ENCODE measurements around the gene RIC8A. TPM values are rescaled to one million over a fixed set of nuclear protein-coding genes. Genes with fewer than 3 reads are reported as not detected.

Gene RIC8A
- total and polyA plus RNA-seq, 10 of the 15 experiments (the other 5 are each of a cell fraction or from before 2014, with no cell fraction given): 10.4 to 157 (median 81.4) TPM

DNA sequence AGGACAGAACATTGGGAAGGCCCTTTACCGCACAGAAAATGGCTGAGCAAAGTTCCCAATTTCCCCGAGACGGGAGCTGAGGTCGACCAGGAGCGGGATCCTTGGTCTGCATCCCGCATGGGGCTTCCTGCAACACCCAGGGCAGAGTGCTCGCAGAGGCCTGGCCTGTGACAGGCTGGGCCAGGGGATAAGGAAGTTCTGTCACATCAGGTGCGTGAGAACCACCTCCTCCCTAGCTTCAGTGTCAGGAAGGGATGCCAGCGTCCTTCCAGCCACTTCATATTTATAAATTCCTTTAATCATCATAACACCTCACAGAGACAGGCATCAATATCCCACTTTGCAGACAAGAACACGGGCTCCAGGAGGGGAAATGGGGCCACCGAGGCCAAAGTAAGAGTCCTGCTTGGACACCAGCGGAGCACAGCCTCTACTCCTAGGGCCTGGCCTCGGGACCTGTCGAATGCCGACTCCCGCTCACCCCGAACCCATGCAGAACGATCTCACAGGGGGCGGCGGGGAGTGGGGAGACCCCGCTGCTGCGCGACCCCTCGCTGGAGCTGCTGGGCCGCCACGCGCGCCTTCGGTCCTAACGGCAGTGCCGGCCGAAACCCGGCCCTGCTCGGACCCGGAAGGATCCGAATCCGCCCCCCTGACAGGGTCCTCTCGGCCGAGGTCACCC, 841 bp upstream of the RIC8A start:
- intact Hi-C loops (cut with micrococcal nuclease; ENCODE audit: unreplicated experiment): loop anchor here (1.0 to 10.0 kb wide), 5 partner anchors 30 to 238 kb away; partner anchors contain the start of genes ANO9, IFITM2, PSMD13 and SIRT3
- POLR2A ChIA-PET: interaction anchor here (0.8 to 2.5 kb wide), 17 partner anchors 10 to 329 kb away, joined by 3 to 27 read pairs (median 6); partner anchors contain the start of genes PSMD13, RNH1 and SIRT3
- in situ Hi-C loops (cut with MboI): loop anchor here (5.0 to 10.0 kb wide), 2 partner anchors 158 to 301 kb away; partner anchors contain the start of genes B4GALNT4 and RNH1
- Histone ChIP-seq H3K9ac (ENCODE audit: control insufficient read depth, insufficient read depth, low read length) (peak overlapping the region; percentile 97), H3K27me3 (replicated peaks in 1 of 2; ENCODE audit: control insufficient read depth in 2 of 2, insufficient read depth in 2 of 2, low read length in 1 of 2) (no peaks in the 10 kb centered on the region), H3K27ac (ENCODE audit: control insufficient read depth, insufficient read depth) (peak overlapping the region; percentile 97), H2AFZ (ENCODE audit: control insufficient read depth, low read depth, low read length) (peak overlapping the region; percentile 56), H3K36me3 (ENCODE audit: control insufficient read depth in 2 of 2, insufficient read depth in 2 of 2, low read length in 1 of 2) (peaks cover 8 to 31% of the 10 kb centered on the region in 2 experiments), H4K20me1 (ENCODE audit: control insufficient read depth, insufficient read depth) (peaks cover 11% of the 10 kb centered on the region), H3K79me2 (ENCODE audit: control insufficient read depth, insufficient read depth, low read length) (peaks cover 57% of the 10 kb centered on the region), H3K4me3 (peak overlapping the region; percentile 84), H3K4me1 (ENCODE audit: control insufficient read depth, insufficient read depth, low read length) (peaks cover 27% of the 10 kb centered on the region), H3K4me2 (ENCODE audit: control insufficient read depth, insufficient read depth) (peak overlapping the region; percentile 97), H3K9me3 (replicated peaks; ENCODE audit: control insufficient read depth, insufficient read depth, low read length) (no peaks in the 10 kb centered on the region)
- BruUV-seq (replicated peaks): no TSS peak
- ATAC-seq: peak; percentile 1
- SMC1A ChIA-PET (ENCODE audit: uncharacterized antibody, unreplicated experiment): interaction anchor here (0.7 to 2.6 kb wide), 6 partner anchors 10 to 148 kb away, joined by 3 to 12 read pairs (median 3); partner anchors contain the start of gene PSMD13
- DNase-seq (ENCODE audit: low read depth, low spot score): no peak
- FAIRE-seq: no peak
- WGBS (ENCODE audit: insufficient coverage, insufficient replicate concordance, low lambda C conversion rate, missing lambda C conversion rate): 1% methylated on average over 36 of the region's 39 CpGs
- CTCF ChIA-PET: interaction anchor here (0.7 to 1.8 kb wide), 11 partner anchors 12 to 409 kb away, joined by 3 to 10 read pairs (median 4); partner anchors contain the start of genes IRF7 and PSMD13
- RAD21 ChIA-PET (ENCODE audit: unreplicated experiment): interaction anchor here (0.8 to 2.5 kb wide), 11 partner anchors 9 to 244 kb away, joined by 3 to 15 read pairs (median 6); partner anchors contain the start of genes IFITM1, IFITM2 and PSMD13
- TF ChIP-seq RB1 (IDR thresholded peaks at IDR 0.05; ENCODE audit: borderline replicate concordance) (peak; percentile 26; the same call in 1 of the 2 replicates), LARP7 (IDR thresholded peaks at IDR 0.05) (peak; percentile 74; the same call in 1 of the 2 replicates), BRCA1 (IDR thresholded peaks at IDR 0.05; ENCODE audit: low read depth, low read length) (no peak), ZSCAN29 (IDR thresholded peaks at IDR 0.05) (peak; percentile 28; the same call in 1 of the 2 replicates), HDGF (IDR thresholded peaks at IDR 0.05) (peak; percentile 45; the same call in 1 of the 2 replicates), POLR2A (IDR thresholded peaks at IDR 0.05; ENCODE audit: low read depth, low read length) (peak; percentile 21; the same call in 1 of the 2 replicates), CBX5 (IDR thresholded peaks at IDR 0.05; ENCODE audit: low read depth) (no peak), SMC3 (IDR thresholded peaks at IDR 0.05; ENCODE audit: borderline replicate concordance, low read length) (0 out of 2 replicates have a peak, but pooled peaks have one; percentile 5), DPF2 (IDR thresholded peaks at IDR 0.05) (peak; percentile 45; the same call in 1 of the 2 replicates), MEF2B (IDR thresholded peaks at IDR 0.05; ENCODE audit: partially characterized antibody, poor library complexity, severe bottlenecking) (peak; percentile 9), CHD1 (IDR thresholded peaks at IDR 0.05; ENCODE audit: low read depth, low read length) (0 out of 2 replicates have a peak, but pooled peaks have one; percentile 38), SMARCA5 (IDR thresholded peaks at IDR 0.05) (peak; percentile 80; the same call in 1 of the 2 replicates), MEF2A (IDR thresholded peaks at IDR 0.05; ENCODE audit: insufficient read depth, low read depth, low read length) (no peak)
- TF ChIP-seq, protein P1, sequence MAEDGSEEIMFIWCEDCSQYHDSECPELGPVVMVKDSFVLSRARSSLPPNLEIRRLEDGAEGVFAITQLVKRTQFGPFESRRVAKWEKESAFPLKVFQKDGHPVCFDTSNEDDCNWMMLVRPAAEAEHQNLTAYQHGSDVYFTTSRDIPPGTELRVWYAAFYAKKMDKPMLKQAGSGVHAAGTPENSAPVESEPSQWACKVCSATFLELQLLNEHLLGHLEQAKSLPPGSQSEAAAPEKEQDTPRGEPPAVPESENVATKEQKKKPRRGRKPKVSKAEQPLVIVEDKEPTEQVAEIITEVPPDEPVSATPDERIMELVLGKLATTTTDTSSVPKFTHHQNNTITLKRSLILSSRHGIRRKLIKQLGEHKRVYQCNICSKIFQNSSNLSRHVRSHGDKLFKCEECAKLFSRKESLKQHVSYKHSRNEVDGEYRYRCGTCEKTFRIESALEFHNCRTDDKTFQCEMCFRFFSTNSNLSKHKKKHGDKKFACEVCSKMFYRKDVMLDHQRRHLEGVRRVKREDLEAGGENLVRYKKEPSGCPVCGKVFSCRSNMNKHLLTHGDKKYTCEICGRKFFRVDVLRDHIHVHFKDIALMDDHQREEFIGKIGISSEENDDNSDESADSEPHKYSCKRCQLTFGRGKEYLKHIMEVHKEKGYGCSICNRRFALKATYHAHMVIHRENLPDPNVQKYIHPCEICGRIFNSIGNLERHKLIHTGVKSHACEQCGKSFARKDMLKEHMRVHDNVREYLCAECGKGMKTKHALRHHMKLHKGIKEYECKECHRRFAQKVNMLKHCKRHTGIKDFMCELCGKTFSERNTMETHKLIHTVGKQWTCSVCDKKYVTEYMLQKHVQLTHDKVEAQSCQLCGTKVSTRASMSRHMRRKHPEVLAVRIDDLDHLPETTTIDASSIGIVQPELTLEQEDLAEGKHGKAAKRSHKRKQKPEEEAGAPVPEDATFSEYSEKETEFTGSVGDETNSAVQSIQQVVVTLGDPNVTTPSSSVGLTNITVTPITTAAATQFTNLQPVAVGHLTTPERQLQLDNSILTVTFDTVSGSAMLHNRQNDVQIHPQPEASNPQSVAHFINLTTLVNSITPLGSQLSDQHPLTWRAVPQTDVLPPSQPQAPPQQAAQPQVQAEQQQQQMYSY (CRISPR knock-in tag; IDR thresholded peaks at IDR 0.05): no peak
- TF ChIP-seq, protein P2, sequence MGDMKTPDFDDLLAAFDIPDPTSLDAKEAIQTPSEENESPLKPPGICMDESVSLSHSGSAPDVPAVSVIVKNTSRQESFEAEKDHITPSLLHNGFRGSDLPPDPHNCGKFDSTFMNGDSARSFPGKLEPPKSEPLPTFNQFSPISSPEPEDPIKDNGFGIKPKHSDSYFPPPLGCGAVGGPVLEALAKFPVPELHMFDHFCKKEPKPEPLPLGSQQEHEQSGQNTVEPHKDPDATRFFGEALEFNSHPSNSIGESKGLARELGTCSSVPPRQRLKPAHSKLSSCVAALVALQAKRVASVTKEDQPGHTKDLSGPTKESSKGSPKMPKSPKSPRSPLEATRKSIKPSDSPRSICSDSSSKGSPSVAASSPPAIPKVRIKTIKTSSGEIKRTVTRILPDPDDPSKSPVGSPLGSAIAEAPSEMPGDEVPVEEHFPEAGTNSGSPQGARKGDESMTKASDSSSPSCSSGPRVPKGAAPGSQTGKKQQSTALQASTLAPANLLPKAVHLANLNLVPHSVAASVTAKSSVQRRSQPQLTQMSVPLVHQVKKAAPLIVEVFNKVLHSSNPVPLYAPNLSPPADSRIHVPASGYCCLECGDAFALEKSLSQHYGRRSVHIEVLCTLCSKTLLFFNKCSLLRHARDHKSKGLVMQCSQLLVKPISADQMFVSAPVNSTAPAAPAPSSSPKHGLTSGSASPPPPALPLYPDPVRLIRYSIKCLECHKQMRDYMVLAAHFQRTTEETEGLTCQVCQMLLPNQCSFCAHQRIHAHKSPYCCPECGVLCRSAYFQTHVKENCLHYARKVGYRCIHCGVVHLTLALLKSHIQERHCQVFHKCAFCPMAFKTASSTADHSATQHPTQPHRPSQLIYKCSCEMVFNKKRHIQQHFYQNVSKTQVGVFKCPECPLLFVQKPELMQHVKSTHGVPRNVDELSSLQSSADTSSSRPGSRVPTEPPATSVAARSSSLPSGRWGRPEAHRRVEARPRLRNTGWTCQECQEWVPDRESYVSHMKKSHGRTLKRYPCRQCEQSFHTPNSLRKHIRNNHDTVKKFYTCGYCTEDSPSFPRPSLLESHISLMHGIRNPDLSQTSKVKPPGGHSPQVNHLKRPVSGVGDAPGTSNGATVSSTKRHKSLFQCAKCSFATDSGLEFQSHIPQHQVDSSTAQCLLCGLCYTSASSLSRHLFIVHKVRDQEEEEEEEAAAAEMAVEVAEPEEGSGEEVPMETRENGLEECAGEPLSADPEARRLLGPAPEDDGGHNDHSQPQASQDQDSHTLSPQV (IDR thresholded peaks at IDR 0.05): no peak
